ENCODE data around the gene CEACAM4. TPM values are rescaled to one million over a fixed set of nuclear protein-coding genes. Genes with fewer than 3 reads are reported as not detected.

CEACAM4 gene
- total RNA-seq (1 to 10 TPM in 1 of 2 donors, under 1 TPM in 1; 0.84 to 2.2 TPM), polyA plus RNA-seq (under 1 TPM; 0.63 to 0.75 TPM)

- no peak within 1 kb of the TSS for H3K9ac ChIP-seq (ENCODE audit: low read depth in 1 of 2, low read length in 2 of 2)
- TF ChIP-seq RAD21 (IDR thresholded peaks at IDR 0.05) (no peak), FOXA1 (IDR thresholded peaks at IDR 0.05) (no peak), HNF4A (conservative IDR thresholded peaks at IDR 0.05) (no peak), MAX (IDR thresholded peaks at IDR 0.05) (no peak), RXRA (IDR thresholded peaks at IDR 0.05) (no peak), EGR1 (IDR thresholded peaks at IDR 0.05; ENCODE audit: low read depth in 2 of 2) (no peak), NR2F2 (IDR thresholded peaks at IDR 0.05) (no peak), CTCF (IDR thresholded peaks at IDR 0.05; ENCODE audit: low read depth, low read length, missing input control) (no peak), FOXA2 (IDR thresholded peaks at IDR 0.05) (no peak), YY1 (IDR thresholded peaks at IDR 0.05) (no peak), JUND (IDR thresholded peaks at IDR 0.05) (no peak), REST (IDR thresholded peaks at IDR 0.05) (no peak), TAF1 (conservative IDR thresholded peaks at IDR 0.05) (no peak), GABPA (IDR thresholded peaks at IDR 0.05 in 1 of 2, conservative IDR thresholded peaks at IDR 0.05 in 1 of 2) (no peak), SP1 (IDR thresholded peaks at IDR 0.05) (no peak), ZBTB33 (IDR thresholded peaks at IDR 0.05) (no peak), HNF4G (IDR thresholded peaks at IDR 0.05) (no peak), ATF3 (IDR thresholded peaks at IDR 0.05) (no peak)
- H3K4me1 ChIP-seq (ENCODE audit: control insufficient read depth in 4 of 4, insufficient read depth in 4 of 4, low read length in 3 of 4), result no peaks in the 10 kb centered on the region
- H3K27me3 ChIP-seq (ENCODE audit: control insufficient read depth in 4 of 4, insufficient read depth in 4 of 4, low read length in 3 of 4), result peaks cover 0 to 2% (median 0%) of the 10 kb centered on the region in 4 donors
- H3K36me3 ChIP-seq (ENCODE audit: control insufficient read depth in 4 of 4, insufficient read depth in 3 of 4, low read depth in 1 of 4, low read length in 3 of 4), result no peaks in the 10 kb centered on the region
- no peak for DNase-seq (ENCODE audit: low spot score)
- H3K27ac ChIP-seq (ENCODE audit: low read depth in 1 of 2, low read length in 2 of 2), result no peak within 1 kb of the TSS
- peak within 1 kb of the TSS in 1 of 3 donors; percentile 8 for H3K4me3 ChIP-seq (ENCODE audit: low read depth in 1 of 3, low read length in 3 of 3)
- peaks cover 0 to 10% (median 5%) of the 10 kb centered on the region in 4 donors for H3K9me3 ChIP-seq (ENCODE audit: control insufficient read depth in 4 of 4, low read length in 3 of 4)
- 26% methylated on average over 7 of the region's 7 CpGs for WGBS
Measured at GRCh38 chr19:41626877-41627276, at the start of gene CEACAM4. Gene CEACAM4, minus strand, starts transcription at chr19:41627074. Its CDS starts 111 bp downstream, at chr19:41626963.

Data from liver (tissue), 9 donors.